NCI-H2196 (cell line): ENCODE measurements around the gene DDOST.
"Not testable (repeated sequence)": the region's sequence is repeated elsewhere in the genome, so short reads cannot be mapped to it uniquely, and the experiment has no call there.

Experiments
- DNase-seq: peaks from one replicate; lab custom pipeline; 2025; ENCODE audit not compliant: unreplicated experiment; lab: John Stamatoyannopoulos, UW

The DDOST gene

GRCh38 chr1:20626524-20626923 is 34.6 kb downstream of the DDOST start:
- no peak for DNase-seq

- DNase-seq: no peak
These were observed 35.1 kb downstream of the DDOST start for GRCh38 chr1:20626098-20626427.

DNA sequence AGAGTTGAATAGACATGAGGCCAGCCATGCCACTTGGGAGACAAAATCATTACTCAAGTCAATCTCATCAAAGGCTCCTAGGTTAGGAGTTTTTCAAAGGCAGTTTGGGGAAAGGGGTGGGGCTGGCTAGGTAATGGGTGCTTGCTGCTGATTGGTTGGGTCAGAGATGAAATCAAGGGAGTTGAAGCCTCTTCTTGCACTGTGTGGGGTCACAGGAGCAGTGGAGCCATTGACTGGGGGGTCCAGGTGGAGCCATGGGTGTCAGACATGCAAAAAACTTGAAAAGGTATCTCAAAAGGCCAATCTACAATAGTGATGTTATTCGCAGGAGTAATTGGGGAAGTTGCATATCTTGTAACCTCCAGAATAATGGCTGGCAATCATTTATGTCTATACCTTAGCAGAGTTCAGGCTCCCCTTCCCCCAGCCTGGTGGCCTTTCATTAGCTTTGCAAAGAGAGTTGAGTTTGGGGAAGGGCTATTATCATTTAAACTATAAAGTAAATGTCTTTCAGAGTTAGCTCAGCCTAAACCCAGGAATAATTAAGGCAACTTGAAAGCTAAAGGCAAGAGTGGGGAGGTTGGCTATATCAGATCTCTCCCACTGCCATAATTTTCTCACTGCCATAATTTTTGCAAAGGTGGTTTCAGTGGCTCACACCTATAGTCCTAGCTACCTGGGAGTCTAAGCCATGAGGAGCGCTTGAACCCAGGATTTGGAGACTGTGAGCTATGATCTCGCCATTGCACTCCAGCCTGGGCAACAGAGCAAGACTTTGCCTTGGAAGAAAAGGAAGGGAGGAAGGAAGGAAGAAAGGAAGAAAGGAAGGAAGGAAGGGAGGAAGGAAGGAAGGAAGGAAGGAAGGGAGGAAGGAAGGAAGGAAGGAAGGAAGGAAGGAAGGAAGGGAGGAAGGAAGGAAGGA is 35.7 kb downstream of the DDOST start:
- no peak for DNase-seq

- no peak for DNase-seq
These were observed 36.5 kb downstream of the DDOST start for GRCh38 chr1:20624709-20625108.

GRCh38 chr1:20621012-20621411 is 40.2 kb downstream of the DDOST start:
- DNase-seq: no peak

DNA sequence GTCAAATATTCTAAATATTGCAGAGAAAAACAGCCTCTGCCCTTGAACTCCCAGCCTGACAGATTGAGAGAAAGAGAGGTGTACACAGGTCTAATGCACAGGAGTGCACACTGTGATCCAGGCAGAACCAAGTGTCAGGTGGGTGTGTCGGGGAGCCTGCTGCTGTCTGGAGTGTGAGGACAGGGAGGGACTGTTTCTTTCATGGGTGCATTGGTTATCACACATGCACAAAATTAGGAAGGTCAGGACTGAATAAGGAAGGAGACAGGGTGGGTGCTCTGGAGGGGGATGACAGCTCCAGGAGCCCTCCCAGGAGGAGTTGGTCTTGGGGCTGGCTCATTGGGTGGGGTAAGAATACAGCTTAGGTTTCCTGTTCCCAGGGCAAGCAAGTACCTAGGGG is 41.2 kb downstream of the DDOST start:
- no peak for DNase-seq

DNA sequence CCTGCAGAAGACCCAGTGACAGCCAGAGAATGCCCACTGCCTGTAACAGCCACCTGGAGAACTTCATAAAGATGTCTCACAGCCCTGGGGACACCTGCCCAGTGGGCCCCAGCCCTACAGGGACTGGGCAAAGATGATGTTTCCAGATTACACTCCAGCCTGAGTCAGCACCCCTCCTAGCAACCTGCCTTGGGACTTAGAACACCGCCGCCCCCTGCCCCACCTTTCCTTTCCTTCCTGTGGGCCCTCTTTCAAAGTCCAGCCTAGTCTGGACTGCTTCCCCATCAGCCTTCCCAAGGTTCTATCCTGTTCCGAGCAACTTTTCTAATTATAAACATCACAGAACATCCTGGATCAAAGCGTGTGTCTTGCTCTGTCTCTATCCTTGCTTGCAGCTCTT is 42.6 kb downstream of the DDOST start:
- DNase-seq: no peak

GRCh38 chr1:20616847-20617487 is 44.2 kb downstream of the DDOST start:
- DNase-seq: no peak

GRCh38 chr1:20615946-20616846 is 45.0 kb downstream of the DDOST start:
- no peak for DNase-seq

DNA sequence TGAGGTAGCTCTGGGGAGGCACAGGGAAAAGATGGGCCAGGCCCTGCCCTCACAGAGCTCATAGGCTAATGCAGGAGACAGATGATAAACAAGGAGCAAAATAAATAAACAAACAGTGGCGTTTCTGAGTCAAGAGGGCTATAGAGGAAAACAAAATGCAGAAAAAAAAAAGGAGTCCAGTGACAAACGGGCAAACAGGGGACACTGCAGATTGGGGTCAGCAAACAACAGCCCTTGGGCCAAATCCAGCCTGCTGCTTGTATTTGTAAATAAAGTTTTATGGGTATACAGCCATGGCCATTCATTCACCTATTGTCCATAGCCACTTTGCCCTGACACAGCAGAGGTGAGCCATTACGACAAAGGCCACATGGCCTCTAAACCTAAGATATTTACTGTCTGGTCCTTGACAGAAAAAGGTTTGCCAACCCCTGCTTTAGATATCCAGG is 47.0 kb downstream of the DDOST start:
- no peak for DNase-seq

- no peak for DNase-seq
These were observed 48.9 kb downstream of the DDOST start for GRCh38 chr1:20612221-20612746.

DNA sequence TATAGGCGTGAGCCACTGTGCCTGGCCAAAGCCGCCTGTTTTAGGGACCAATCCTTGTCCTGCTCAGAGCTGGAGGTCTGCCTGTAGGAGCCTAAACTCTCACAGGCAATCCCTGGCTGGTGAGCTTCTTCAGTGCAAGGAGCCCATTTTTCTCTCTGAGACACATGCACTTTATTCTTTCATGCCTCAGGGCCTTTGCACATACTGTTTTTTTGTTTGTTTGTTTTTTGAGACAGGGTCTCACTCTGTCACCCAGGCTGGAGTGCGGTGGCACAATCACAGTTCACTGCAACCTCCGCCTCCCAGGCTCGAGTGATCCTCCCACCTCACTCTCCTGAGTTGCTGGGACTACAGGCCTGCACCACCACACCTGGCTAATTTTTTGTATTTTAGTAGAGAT is 49.5 kb downstream of the DDOST start:
- DNase-seq: no peak

DNA sequence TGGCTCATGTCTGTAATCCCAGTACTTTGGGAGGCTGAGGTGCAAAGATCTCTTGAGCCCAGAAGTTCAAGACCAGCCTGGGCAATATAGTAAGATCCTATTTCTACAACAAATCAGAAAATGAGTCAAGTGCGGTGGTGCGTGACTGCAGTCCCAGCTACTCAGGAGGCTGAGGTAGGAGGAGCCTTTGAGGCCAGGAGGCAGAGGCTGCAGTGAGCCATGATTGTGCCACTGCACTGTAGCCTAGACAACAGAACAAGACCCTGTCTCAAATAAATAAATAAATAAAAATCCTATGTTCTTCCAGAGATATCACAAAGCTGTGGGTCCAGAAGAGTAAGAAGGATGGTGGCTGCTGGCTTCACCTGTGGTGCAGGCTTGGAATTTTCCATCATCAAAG is 50.2 kb downstream of the DDOST start:
- DNase-seq: no peak

DNA sequence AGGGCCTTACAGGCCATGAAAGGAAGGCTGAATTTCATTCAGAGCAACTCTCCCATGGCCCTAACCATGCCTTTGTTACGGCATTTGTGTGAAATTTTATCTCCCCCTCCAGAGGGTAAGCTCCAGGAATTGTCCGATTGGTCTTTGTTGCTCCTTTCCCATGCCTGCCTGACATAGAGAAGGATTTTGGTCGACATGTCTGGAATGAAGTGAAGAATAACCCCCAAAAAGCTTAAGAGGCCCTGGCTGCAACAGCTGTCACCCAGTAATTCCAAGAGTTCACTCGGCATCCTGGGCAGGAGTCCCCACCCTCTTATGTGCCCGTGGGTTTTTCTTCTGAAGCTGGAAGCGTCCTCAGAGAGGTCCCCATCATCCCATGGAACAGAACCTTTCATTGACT is 51.6 kb downstream of the DDOST start:
- no peak for DNase-seq

GRCh38 chr1:20606801-20607570 is 54.2 kb downstream of the DDOST start:
- not testable (repeated sequence) for DNase-seq

GRCh38 chr1:20604678-20605077 is 56.5 kb downstream of the DDOST start:
- no peak for DNase-seq

GRCh38 chr1:20603504-20604464 is 57.4 kb downstream of the DDOST start:
- no peak for DNase-seq

DNA sequence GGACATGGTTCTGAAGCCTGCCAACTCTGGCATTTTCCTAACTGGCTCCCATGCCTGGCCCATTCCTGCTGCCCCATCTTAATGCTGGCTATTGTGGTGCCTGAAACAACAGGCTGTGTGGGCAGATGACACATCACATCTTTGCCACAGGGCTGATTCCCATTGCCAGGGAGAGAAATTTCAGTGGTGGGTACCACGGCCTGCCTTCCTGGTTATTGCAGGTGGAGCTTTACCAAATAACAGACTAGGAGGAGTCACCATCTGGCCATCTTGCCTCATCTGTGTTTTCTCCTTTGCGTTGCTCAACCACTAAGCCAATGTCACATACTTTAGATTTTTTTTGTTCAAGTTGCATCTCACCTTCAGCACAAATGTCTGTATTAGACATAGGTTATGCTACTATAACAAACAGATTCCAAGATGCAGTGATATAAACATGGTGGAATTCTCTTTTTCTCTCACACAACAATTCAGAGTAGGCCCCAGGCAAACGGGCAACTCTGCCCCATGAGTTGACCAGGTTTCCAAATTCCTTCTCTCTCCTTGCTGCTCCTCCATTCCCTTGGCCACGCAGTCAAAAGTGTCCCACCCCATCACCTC is 58.2 kb downstream of the DDOST start:
- no peak for DNase-seq
